Mammary epithelial cell (primary cell): ENCODE data around the gene KRTAP1-4.

ENCODE experiments used
- CTCF ChIP-seq, 2 donors: IDR thresholded peaks in 1 of 2; conservative IDR thresholded peaks in 1 of 2; 2 replicates each; pipeline ENCODE4 v1.5.1; 2011 to 2012; ENCODE audit warnings: inconsistent platforms in 2 of 2, low read length in 2 of 2, mild to moderate bottlenecking in 2 of 2, control low read depth in 1 of 2, low read depth in 1 of 2; ENCODE audit not compliant: insufficient read depth in 1 of 2; ENCODE audit errors: extremely low read depth in 1 of 2
- EZH2 ChIP-seq: IDR thresholded peaks from 2 replicates; pipeline ENCODE4 v1.6.1; 2012; ENCODE audit warnings: low read length, inconsistent platforms, borderline replicate concordance

DNA sequence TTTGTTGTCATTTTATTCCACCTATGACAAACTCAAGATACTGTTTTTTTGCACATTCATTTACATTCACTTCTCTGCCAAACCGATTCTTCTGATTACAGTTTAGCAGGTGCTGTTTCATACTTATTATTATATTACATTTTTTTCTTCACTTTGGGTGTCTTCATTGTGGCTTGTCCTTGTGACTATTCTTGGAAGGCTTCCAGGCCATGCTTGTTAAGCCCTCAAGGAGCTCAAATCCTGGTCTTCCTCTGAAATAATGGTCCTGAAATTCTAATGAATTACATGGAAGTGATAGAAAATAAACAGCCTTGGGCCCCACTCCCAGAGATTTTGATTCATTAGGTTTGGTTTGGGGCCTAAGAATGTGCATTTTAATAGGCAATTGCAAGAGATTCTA is 34.3 kb upstream of the KRTAP1-4 start:
- TF ChIP-seq CTCF (conservative IDR thresholded peaks at IDR 0.05 in 1 of 2, IDR thresholded peaks at IDR 0.05 in 1 of 2; ENCODE audit: extremely low read depth in 1 of 2, insufficient read depth in 1 of 2, low read depth in 1 of 2, low read length in 2 of 2) (no peak), EZH2 (no peak)
